ENCODE results near the gene DPH7.

DPH7 gene

GRCh38 chr9:137610944-137611343 lies 32.2 kb upstream of the DPH7 start:
- no peak overlapping the region for H4K8ac ChIP-seq (ENCODE audit: low read depth, low read length)
- DNase-seq, result no peak

DNA sequence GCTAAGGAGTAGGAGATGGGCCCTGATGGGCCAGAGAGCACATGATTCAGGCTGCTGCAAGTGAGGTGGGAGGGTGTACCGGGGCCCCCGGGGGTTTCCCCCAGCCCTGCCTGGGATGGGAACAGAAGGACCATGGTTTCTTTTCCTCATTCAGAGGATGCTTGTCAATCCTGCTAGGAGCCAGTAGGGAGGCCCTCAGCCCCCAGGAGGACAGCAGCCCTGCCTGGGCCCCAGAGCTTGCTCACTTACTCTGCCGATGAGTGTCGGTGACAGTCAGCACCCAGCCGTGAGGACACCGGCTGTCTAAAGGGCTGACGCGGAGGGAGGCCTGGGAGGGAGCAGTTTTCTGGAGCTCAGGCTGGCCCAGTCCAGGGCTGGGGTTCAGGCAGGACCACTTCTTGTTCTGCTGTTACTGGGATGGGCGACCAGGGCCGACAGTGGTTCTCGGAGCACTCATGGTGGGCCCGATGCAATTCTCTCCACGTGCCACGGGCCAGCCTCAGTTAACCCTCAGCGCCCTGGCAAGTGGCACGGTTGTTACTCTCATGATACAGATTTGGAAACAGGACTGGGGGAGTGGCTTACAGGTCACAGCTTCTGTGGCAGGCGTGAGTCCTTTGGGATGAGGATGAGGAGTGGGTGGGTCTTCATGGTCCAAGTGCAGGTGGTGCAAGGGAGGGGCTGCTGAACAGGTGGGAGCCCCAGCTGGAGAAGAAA lies 28.6 kb upstream of the DPH7 start:
- no peaks in the 10 kb centered on the region for H3K36me3 ChIP-seq (ENCODE audit: control insufficient read depth, insufficient read depth, low read length)
- peaks cover 3% of the 10 kb centered on the region for H3K79me1 ChIP-seq (ENCODE audit: low read length)
- peaks cover 3% of the 10 kb centered on the region for H3K4me1 ChIP-seq (ENCODE audit: control insufficient read depth, low read depth, low read length)
- no peak overlapping the region for H2AK5ac ChIP-seq (ENCODE audit: low read length)
- no peak overlapping the region for H2BK15ac ChIP-seq (replicated peaks; ENCODE audit: low read depth)
- no peak overlapping the region for H3K23ac ChIP-seq (ENCODE audit: low read length)
- no peak overlapping the region for H3K18ac ChIP-seq (ENCODE audit: low read length)
- H3K79me2 ChIP-seq (ENCODE audit: control insufficient read depth, insufficient read depth, low read length), result no peaks in the 10 kb centered on the region
- H3K4ac ChIP-seq (ENCODE audit: low read depth, low read length), result no peak overlapping the region
- no CpG with 5 or more reads among the region's 17 CpGs for WGBS (ENCODE audit: extremely low coverage, insufficient coverage, low lambda C conversion rate)
- H3K27ac ChIP-seq (ENCODE audit: low read depth, low read length), result no peak overlapping the region
- H3K56ac ChIP-seq (ENCODE audit: low read length), result no peak overlapping the region
- H4K8ac ChIP-seq (ENCODE audit: low read depth, low read length), result no peak overlapping the region
- no peak overlapping the region for H4K5ac ChIP-seq (ENCODE audit: low read length)
- no peak overlapping the region for H3K9ac ChIP-seq (ENCODE audit: low read length)
- no peak overlapping the region for H3K4me3 ChIP-seq (ENCODE audit: low read length)
- H3K27me3 ChIP-seq (ENCODE audit: insufficient read depth, low read length, poor library complexity), result no peaks in the 10 kb centered on the region
- DNase-seq, result no peak
- no peak overlapping the region for H2BK120ac ChIP-seq (ENCODE audit: low read depth, low read length)
- no peak overlapping the region for H2BK5ac ChIP-seq (ENCODE audit: low read length)
- H3K4me2 ChIP-seq (ENCODE audit: low read length), result no peak overlapping the region

More at GRCh38 chr9:137610944-137611343, 32.2 kb upstream of the DPH7 start:
- no peaks in the 10 kb centered on the region for H3K36me3 ChIP-seq (ENCODE audit: control insufficient read depth, insufficient read depth, low read length)
- no peak overlapping the region for H4K5ac ChIP-seq (ENCODE audit: low read length)
- no peak overlapping the region for H3K4me2 ChIP-seq (ENCODE audit: low read length)
- H3K79me1 ChIP-seq (ENCODE audit: low read length), result peaks cover 3% of the 10 kb centered on the region
- H3K4me1 ChIP-seq (ENCODE audit: control insufficient read depth, low read depth, low read length), result peaks cover 3% of the 10 kb centered on the region
- H3K23ac ChIP-seq (ENCODE audit: low read length), result no peak overlapping the region
- no peak overlapping the region for H3K9ac ChIP-seq (ENCODE audit: low read length)
- H3K27ac ChIP-seq (ENCODE audit: low read depth, low read length), result no peak overlapping the region
- no peak overlapping the region for H3K18ac ChIP-seq (ENCODE audit: low read length)
- no peak overlapping the region for H2AK5ac ChIP-seq (ENCODE audit: low read length)
- H3K56ac ChIP-seq (ENCODE audit: low read length), result no peak overlapping the region
- no peak overlapping the region for H2BK15ac ChIP-seq (replicated peaks; ENCODE audit: low read depth)
- WGBS (ENCODE audit: extremely low coverage, insufficient coverage, low lambda C conversion rate), result no CpG with 5 or more reads among the region's 6 CpGs
- H2BK120ac ChIP-seq (ENCODE audit: low read depth, low read length), result no peak overlapping the region
- no peak overlapping the region for H3K4me3 ChIP-seq (ENCODE audit: low read length)
- no peak overlapping the region for H3K4ac ChIP-seq (ENCODE audit: low read depth, low read length)
- H3K79me2 ChIP-seq (ENCODE audit: control insufficient read depth, insufficient read depth, low read length), result no peaks in the 10 kb centered on the region
- no peaks in the 10 kb centered on the region for H3K27me3 ChIP-seq (ENCODE audit: insufficient read depth, low read length, poor library complexity)
- H2BK5ac ChIP-seq (ENCODE audit: low read length), result no peak overlapping the region

DNA sequence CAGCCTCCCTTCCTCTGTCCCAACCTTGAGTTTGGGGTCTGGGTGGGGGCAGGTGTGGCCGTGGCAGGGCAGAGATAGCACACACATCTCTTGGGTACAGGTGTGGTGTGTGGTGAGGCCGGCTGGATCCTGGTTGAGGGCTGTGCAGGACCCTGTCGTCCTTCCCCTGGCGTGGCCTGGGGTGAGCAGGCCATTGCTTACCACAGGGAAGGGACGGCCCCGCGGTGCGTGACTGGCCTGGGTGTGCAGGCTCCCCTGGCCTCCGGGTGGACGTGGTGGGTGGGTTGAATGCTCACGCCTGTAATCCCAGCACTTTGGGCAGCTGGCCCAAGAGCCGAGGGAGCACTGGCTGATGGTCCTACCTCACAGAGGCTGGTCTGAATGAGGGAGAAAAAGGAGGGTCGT lies 28.0 kb upstream of the DPH7 start:
- DNase-seq, result no peak
- Histone ChIP-seq H3K4me1 (ENCODE audit: control insufficient read depth, low read depth, low read length) (no peaks in the 10 kb centered on the region), H2BK120ac (ENCODE audit: low read depth, low read length) (no peak overlapping the region), H3K18ac (ENCODE audit: low read length) (no peak overlapping the region), H3K36me3 (ENCODE audit: control insufficient read depth, insufficient read depth, low read length) (no peaks in the 10 kb centered on the region), H3K4me3 (ENCODE audit: low read length) (no peak overlapping the region), H3K56ac (ENCODE audit: low read length) (peak overlapping the region; percentile 56), H3K4me2 (ENCODE audit: low read length) (no peak overlapping the region), H3K79me1 (ENCODE audit: low read length) (peaks cover 3% of the 10 kb centered on the region), H4K5ac (ENCODE audit: low read length) (no peak overlapping the region), H3K27me3 (ENCODE audit: insufficient read depth, low read length, poor library complexity) (no peaks in the 10 kb centered on the region), H2AK5ac (ENCODE audit: low read length) (no peak overlapping the region), H3K4ac (ENCODE audit: low read depth, low read length) (no peak overlapping the region), H3K9ac (ENCODE audit: low read length) (no peak overlapping the region), H3K27ac (ENCODE audit: low read depth, low read length) (no peak overlapping the region), H2BK5ac (ENCODE audit: low read length) (no peak overlapping the region), H3K79me2 (ENCODE audit: control insufficient read depth, insufficient read depth, low read length) (no peaks in the 10 kb centered on the region), H2BK15ac (replicated peaks; ENCODE audit: low read depth) (no peak overlapping the region), H4K8ac (ENCODE audit: low read depth, low read length) (no peak overlapping the region), H3K23ac (ENCODE audit: low read length) (peak overlapping the region; percentile 94)
- WGBS (ENCODE audit: extremely low coverage, insufficient coverage, low lambda C conversion rate), result no CpG with 5 or more reads among the region's 13 CpGs

GRCh38 chr9:137606005-137606621 lies 27.4 kb upstream of the DPH7 start:
- peak overlapping the region; percentile 18 for H3K4ac ChIP-seq (ENCODE audit: low read depth, low read length)
- no peaks in the 10 kb centered on the region for H3K27me3 ChIP-seq (ENCODE audit: insufficient read depth, low read length, poor library complexity)
- no CpG with 5 or more reads among the region's 57 CpGs for WGBS (ENCODE audit: extremely low coverage, insufficient coverage, low lambda C conversion rate)
- peak overlapping the region; percentile 74 for H3K4me2 ChIP-seq (ENCODE audit: low read length)
- H4K8ac ChIP-seq (ENCODE audit: low read depth, low read length), result no peak overlapping the region
- H3K18ac ChIP-seq (ENCODE audit: low read length), result peak overlapping the region; percentile 23
- H2BK5ac ChIP-seq (ENCODE audit: low read length), result no peak overlapping the region
- peak overlapping the region; percentile 82 for H3K9ac ChIP-seq (ENCODE audit: low read length)
- DNase-seq, result no peak
- H3K36me3 ChIP-seq (ENCODE audit: control insufficient read depth, insufficient read depth, low read length), result no peaks in the 10 kb centered on the region
- peak overlapping the region; percentile 96 for H3K56ac ChIP-seq (ENCODE audit: low read length)
- no peak overlapping the region for H2BK120ac ChIP-seq (ENCODE audit: low read depth, low read length)
- H3K27ac ChIP-seq (ENCODE audit: low read depth, low read length), result no peak overlapping the region
- no peak overlapping the region for H4K5ac ChIP-seq (ENCODE audit: low read length)
- H3K4me3 ChIP-seq (ENCODE audit: low read length), result peak overlapping the region; percentile 43
- no peak overlapping the region for H2BK15ac ChIP-seq (replicated peaks; ENCODE audit: low read depth)
- H3K4me1 ChIP-seq (ENCODE audit: control insufficient read depth, low read depth, low read length), result no peaks in the 10 kb centered on the region
- no peak overlapping the region for H2AK5ac ChIP-seq (ENCODE audit: low read length)
- H3K23ac ChIP-seq (ENCODE audit: low read length), result peak overlapping the region; percentile 80
- peaks cover 3% of the 10 kb centered on the region for H3K79me1 ChIP-seq (ENCODE audit: low read length)
- no peaks in the 10 kb centered on the region for H3K79me2 ChIP-seq (ENCODE audit: control insufficient read depth, insufficient read depth, low read length)

DNA sequence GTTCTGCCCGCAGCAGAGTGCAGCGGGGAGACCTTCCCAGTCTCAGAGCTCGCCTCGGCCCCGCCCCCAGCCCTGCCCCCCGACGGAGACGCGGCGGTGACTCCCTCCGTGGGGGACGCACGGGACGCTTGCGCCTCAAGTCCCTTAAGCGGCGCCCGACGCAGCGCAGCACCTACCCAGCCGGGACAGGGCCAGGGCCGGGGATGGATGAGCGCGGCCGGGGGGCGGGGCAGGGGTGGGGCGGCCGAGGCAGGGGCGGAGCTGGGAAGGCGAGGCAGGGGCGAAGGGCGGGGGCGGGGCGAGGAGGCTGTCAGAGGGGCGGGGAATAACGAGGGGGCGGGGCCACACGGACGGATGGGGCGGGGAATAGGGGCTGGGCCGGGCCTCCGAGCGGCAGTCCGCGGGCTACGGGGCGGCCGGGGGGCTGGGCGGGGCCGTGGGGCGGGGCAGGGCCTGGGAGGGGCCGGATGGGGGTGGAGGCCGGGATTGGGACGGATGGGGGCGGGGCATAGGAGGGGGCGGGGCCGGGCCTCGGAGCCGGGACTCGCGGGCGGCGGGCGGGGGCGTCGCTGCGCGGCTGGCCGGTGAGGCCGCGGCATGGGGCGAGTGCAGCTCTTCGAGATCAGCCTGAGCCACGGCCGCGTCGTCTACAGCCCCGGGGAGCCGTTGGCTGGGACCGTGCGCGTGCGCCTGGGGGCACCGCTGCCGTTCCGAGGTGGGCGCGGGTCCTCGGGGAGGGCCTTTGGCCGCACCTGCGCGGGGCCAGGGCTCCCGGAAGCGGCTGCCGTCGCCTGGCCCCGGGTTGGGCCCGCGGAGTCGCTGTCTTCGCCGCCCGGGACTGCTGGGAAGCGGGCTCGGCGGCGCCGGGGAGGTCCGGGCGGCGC lies 26.6 kb upstream of the DPH7 start, which contains the start of gene ARRDC1:
Gene ARRDC1, plus strand, starts transcription at position 566 of the 884 bp plus-strand sequence. Its CDS starts 32 bp downstream, at position 598.
- Histone ChIP-seq H3K27me3 (ENCODE audit: insufficient read depth, low read length, poor library complexity) (no peaks in the 10 kb centered on the region), H3K9ac (ENCODE audit: low read length) (peak within 1 kb of the TSS; percentile 82), H3K79me1 (ENCODE audit: low read length) (peaks cover 3% of the 10 kb centered on the region), H2BK15ac (replicated peaks; ENCODE audit: low read depth) (no peak within 1 kb of the TSS), H3K4me1 (ENCODE audit: control insufficient read depth, low read depth, low read length) (no peaks in the 10 kb centered on the region), H3K4ac (ENCODE audit: low read depth, low read length) (peak within 1 kb of the TSS; percentile 18), H2BK5ac (ENCODE audit: low read length) (no peak within 1 kb of the TSS), H2AK5ac (ENCODE audit: low read length) (no peak within 1 kb of the TSS), H4K5ac (ENCODE audit: low read length) (no peak within 1 kb of the TSS), H3K36me3 (ENCODE audit: control insufficient read depth, insufficient read depth, low read length) (no peaks in the 10 kb centered on the region), H3K79me2 (ENCODE audit: control insufficient read depth, insufficient read depth, low read length) (no peaks in the 10 kb centered on the region), H3K56ac (ENCODE audit: low read length) (peak within 1 kb of the TSS; percentile 96), H3K18ac (ENCODE audit: low read length) (peak within 1 kb of the TSS; percentile 23), H3K23ac (ENCODE audit: low read length) (peak within 1 kb of the TSS; percentile 94), H4K8ac (ENCODE audit: low read depth, low read length) (no peak within 1 kb of the TSS), H3K4me3 (ENCODE audit: low read length) (peak within 1 kb of the TSS; percentile 43), H3K4me2 (ENCODE audit: low read length) (peak within 1 kb of the TSS; percentile 74), H3K27ac (ENCODE audit: low read depth, low read length) (no peak within 1 kb of the TSS), H2BK120ac (ENCODE audit: low read depth, low read length) (no peak within 1 kb of the TSS)
- no CpG with 5 or more reads among the region's 111 CpGs for WGBS (ENCODE audit: extremely low coverage, insufficient coverage, low lambda C conversion rate)
- peak; percentile 95 for DNase-seq

All from mesendoderm (in vitro differentiated cells).